Medulla oblongata (tissue), 1 donor: Measurements from ENCODE around the gene NCBP1.

ENCODE experiments used
- DNase-seq: peaks from one replicate; pipeline ENCODE4 v3.0.0-alpha.2; 2015; ENCODE audit errors: extremely low spot score

NCBP1 gene

GRCh38 chr9:97714435-97714834 is 80.8 kb downstream of the NCBP1 start:
- DNase-seq = no peak

- DNase-seq = no peak
These were observed 84.2 kb downstream of the NCBP1 start for GRCh38 chr9:97717866-97718265.

GRCh38 chr9:97721396-97721795 is 87.8 kb downstream of the NCBP1 start:
- DNase-seq = no peak

GRCh38 chr9:97722331-97722730 is 88.7 kb downstream of the NCBP1 start:
- no peak for DNase-seq
